BE2C (cell line): ENCODE measurements around the gene ARHGAP6.

ENCODE experiments used
- DNase-seq: peaks from one replicate; pipeline ENCODE4 v3.0.0-alpha.2; 2020
- H3K27me3 ChIP-seq: fragments of 250-450 bp; sonication (Bioruptor Pico); 2 replicates; pipeline ENCODE4 v1.5.1; 2020; ENCODE audit warnings: mild to moderate bottlenecking
- H3K36me3 ChIP-seq: fragments of 250-450 bp; sonication (Bioruptor Pico); 2 replicates; pipeline ENCODE4 v1.5.1; 2020; ENCODE audit warnings: mild to moderate bottlenecking
- H3K4me1 ChIP-seq: fragments of 250-450 bp; sonication (Bioruptor Pico); 2 replicates; pipeline ENCODE4 v1.5.1; 2020
- H3K4me3 ChIP-seq: 2 replicates; pipeline ENCODE4 v1.5.1; 2011; ENCODE audit warnings: low read depth, low read length
- H3K9me3 ChIP-seq: fragments of 250-450 bp; sonication (Bioruptor Pico); 2 replicates; pipeline ENCODE4 v1.5.1; 2020
- CTCF ChIP-seq: IDR thresholded peaks from 2 replicates; pipeline ENCODE4 v1.5.1; 2012; ENCODE audit warnings: mild to moderate bottlenecking, low read depth, low read length

Gene ARHGAP6

GRCh38 chrX:11148401-11148800 is 517.3 kb downstream of the ARHGAP6 start:
- no peak overlapping the region for H3K4me3 ChIP-seq
- no peaks in the 10 kb centered on the region for H3K27me3 ChIP-seq
- H3K9me3 ChIP-seq, result no peaks in the 10 kb centered on the region
- no peaks in the 10 kb centered on the region for H3K36me3 ChIP-seq
- no peak for TF ChIP-seq CTCF
- DNase-seq, result no peak
- H3K4me1 ChIP-seq, result no peaks in the 10 kb centered on the region

- TF ChIP-seq CTCF, result no peak
- Histone ChIP-seq H3K9me3 (no peaks in the 10 kb centered on the region), H3K36me3 (no peaks in the 10 kb centered on the region), H3K27me3 (no peaks in the 10 kb centered on the region), H3K4me3 (no peak overlapping the region), H3K4me1 (no peaks in the 10 kb centered on the region)
- no peak for DNase-seq
Measured at GRCh38 chrX:11146411-11146810, 519.3 kb downstream of the ARHGAP6 start.

DNA sequence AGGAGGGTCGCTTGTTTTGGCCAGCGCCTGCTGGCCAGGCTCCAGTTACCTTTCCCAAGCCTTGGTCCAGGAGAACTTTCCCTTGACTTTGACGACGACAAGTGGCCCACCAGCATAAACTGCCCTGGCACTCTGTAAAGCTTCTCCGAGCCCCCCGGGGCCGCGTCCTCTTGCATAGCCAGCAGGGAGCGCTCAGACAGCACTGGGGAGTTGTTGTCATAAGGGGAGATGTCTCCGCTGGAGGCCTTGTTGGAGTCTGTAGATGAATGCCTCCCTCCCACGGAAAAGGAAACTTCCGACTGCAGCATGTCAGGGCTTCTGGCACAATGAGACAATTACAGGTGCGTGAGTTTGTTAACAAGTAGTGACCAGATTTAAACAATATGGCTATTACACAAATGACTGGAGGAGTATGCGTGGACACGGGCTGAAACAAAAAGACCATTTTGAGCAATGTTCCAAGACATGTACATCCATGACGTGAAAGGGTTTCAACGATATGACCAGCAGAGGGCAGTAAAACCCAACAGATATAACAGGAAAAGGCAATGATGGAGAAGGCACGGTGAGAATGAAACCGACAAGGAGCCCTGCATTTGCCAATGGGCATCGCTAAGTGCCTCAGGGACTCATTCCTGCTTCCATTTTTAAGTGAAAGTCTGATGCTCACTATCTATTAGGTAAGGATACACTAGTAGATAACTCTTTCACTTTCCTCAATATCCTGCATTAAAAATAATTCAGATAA is 521.6 kb downstream of the ARHGAP6 start:
- Histone ChIP-seq H3K4me1 (no peaks in the 10 kb centered on the region), H3K9me3 (no peaks in the 10 kb centered on the region), H3K4me3 (no peak overlapping the region), H3K36me3 (no peaks in the 10 kb centered on the region), H3K27me3 (no peaks in the 10 kb centered on the region)
- TF ChIP-seq CTCF, result peak; percentile 67
- DNase-seq, result peak; percentile 54

- DNase-seq, result no peak
- no peaks in the 10 kb centered on the region for H3K4me1 ChIP-seq
- no peaks in the 10 kb centered on the region for H3K9me3 ChIP-seq
- no peaks in the 10 kb centered on the region for H3K36me3 ChIP-seq
- no peak overlapping the region for H3K4me3 ChIP-seq
- TF ChIP-seq CTCF, result no peak
- H3K27me3 ChIP-seq, result no peaks in the 10 kb centered on the region
Measured at GRCh38 chrX:11138498-11139390, 527.0 kb downstream of the ARHGAP6 start.

GRCh38 chrX:11137543-11138139 is 528.1 kb downstream of the ARHGAP6 start:
- no peaks in the 10 kb centered on the region for H3K4me1 ChIP-seq
- peak; percentile 44 for TF ChIP-seq CTCF
- H3K9me3 ChIP-seq, result no peaks in the 10 kb centered on the region
- no peak for DNase-seq
- H3K27me3 ChIP-seq, result no peaks in the 10 kb centered on the region
- no peaks in the 10 kb centered on the region for H3K36me3 ChIP-seq
- H3K4me3 ChIP-seq, result no peak overlapping the region
